HepG2 (cell line): ENCODE results near the gene DEFB112. TPM values are rescaled to one million over a fixed set of nuclear protein-coding genes. Genes with fewer than 3 reads are reported as not detected.

ENCODE experiments used
- ATAC-seq: fragments of 200-7000 bp; cut with Tn5 transposase; 3 replicates; pipeline ENCODE4 v1.9.1; 2020; ENCODE audit warnings: mild to moderate bottlenecking, moderate library complexity
- BruUV-seq: library from RNA; stranded (reverse); fragments of 400-500 nt; replicated peaks from 2 replicates; lab custom pipeline; 2021; lab: Mats Ljungman, UMichigan
- CTCF ChIA-PET: fragments of 300-600 bp; formaldehyde crosslinking; extraction: SDS; loops from one replicate; lab custom pipeline; 2021; ENCODE audit warnings: low total read pairs, inconsistent platforms, low intra/inter-chr PET ratio; lab: Yijun Ruan, JAX
- POLR2A ChIA-PET: fragments of 350-600 bp; sonication (Branson Sonifier 250); formaldehyde crosslinking; loops from one replicate; lab custom pipeline; 2020; ENCODE audit warnings: antibody characterized with exemption, inconsistent platforms; lab: Yijun Ruan, JAX
- DNase-seq: peaks from one replicate; pipeline ENCODE4 v3.0.0-alpha.2; 2015; ENCODE audit warnings: low spot score
- FAIRE-seq: peaks from 3 replicates; lab custom pipeline; 2011; peaks lifted over from hg19 to GRCh38; lab: Jason Lieb, UNC
- H2AFZ ChIP-seq: one replicate; pipeline ENCODE4 v1.6.1; 2011; ENCODE audit warnings: low read length, inconsistent platforms
- H3K27ac ChIP-seq: fragments of 300-600 bp; 3 replicates; pipeline ENCODE4 v1.8.0; 2011; ENCODE audit warnings: mixed run types, mild to moderate bottlenecking, mixed read lengths, low read length, inconsistent platforms; ENCODE audit not compliant: insufficient read depth; ENCODE audit errors: extremely low read length
- H3K27me3 ChIP-seq, 2 experiments: fragments of 200-600 bp in 1 of 2; 2 replicates in 1 of 2; 3 replicates in 1 of 2; pipeline versions ENCODE4 v1.6.0 to v1.8.0; 2011; ENCODE audit warnings: low read length in 2 of 2, mild to moderate bottlenecking in 2 of 2, moderate library complexity in 2 of 2, inconsistent platforms in 1 of 2; ENCODE audit not compliant: insufficient read depth in 2 of 2, control insufficient read depth in 1 of 2
- H3K36me3 ChIP-seq, 2 experiments: fragments of 200-600 bp in 1 of 2; replicated peaks in 1 of 2; 2 replicates in 1 of 2; 3 replicates in 1 of 2; pipeline versions ENCODE4 v1.5.1 to v1.8.0; 2011; ENCODE audit warnings: low read length in 2 of 2, inconsistent platforms in 1 of 2; ENCODE audit not compliant: insufficient read depth in 2 of 2, control insufficient read depth in 1 of 2
- H3K4me1 ChIP-seq: 2 replicates; pipeline ENCODE4 v1.5.1; 2012; ENCODE audit warnings: low read length, inconsistent platforms; ENCODE audit not compliant: insufficient read depth
- H3K4me2 ChIP-seq: 2 replicates; pipeline ENCODE4 v1.6.0; 2011; ENCODE audit warnings: low read depth, low read length, inconsistent platforms
- H3K4me3 ChIP-seq, 3 experiments: fragments of 200-600 bp in 1 of 3; sonication (generic), shearing (Covaris generic) in 1 of 3; replicated peaks in 1 of 3; 2 replicates each; pipeline ENCODE4 v1.5.1; 2011 to 2016; ENCODE audit warnings: low read length in 3 of 3, inconsistent platforms in 2 of 3, low read depth in 2 of 3, mild to moderate bottlenecking in 2 of 3, control low read depth in 1 of 3, mixed read lengths in 1 of 3; ENCODE audit not compliant: insufficient read depth in 1 of 3
- H3K79me2 ChIP-seq: one replicate; pipeline ENCODE4 v1.6.1; 2011; ENCODE audit warnings: low read length, inconsistent platforms; ENCODE audit not compliant: insufficient read depth
- H3K9ac ChIP-seq: 2 replicates; pipeline ENCODE4 v1.6.0; 2011; ENCODE audit warnings: mild to moderate bottlenecking, low read depth, low read length, inconsistent platforms; ENCODE audit not compliant: insufficient read depth
- H3K9me3 ChIP-seq: 2 replicates; pipeline ENCODE4 v1.5.1; 2012; ENCODE audit warnings: mild to moderate bottlenecking, low read length
- H4K20me1 ChIP-seq: 2 replicates; pipeline ENCODE4 v1.6.0; 2011; ENCODE audit warnings: inconsistent platforms, mild to moderate bottlenecking, low read length, moderate library complexity; ENCODE audit not compliant: insufficient read depth
- ATF7 ChIP-seq, 2 experiments: fragments of 450-650 bp in 1 of 2; sonication (generic) in 1 of 2; formaldehyde crosslinking in 1 of 2; IDR thresholded peaks; 2 replicates each; pipeline versions ENCODE4 v1.4.0 to v1.6.1; 2016 to 2020; ENCODE audit warnings: antibody characterized with exemption in 1 of 2, mild to moderate bottlenecking in 1 of 2, missing genetic modification reagents in 1 of 2
- BRD4 ChIP-seq: sonication (generic); formaldehyde crosslinking; IDR thresholded peaks from 2 replicates; pipeline ENCODE4 v1.4.0; 2020; ENCODE audit warnings: missing genetic modification reagents
- CEBPB ChIP-seq: IDR thresholded peaks from 2 replicates; pipeline ENCODE4 v1.6.1; 2011; ENCODE audit warnings: low read depth, low read length, improper control_type of control experiment, borderline replicate concordance
- CEBPG ChIP-seq: IDR thresholded peaks from 2 replicates; pipeline ENCODE4 v1.6.1; 2016
- FOXP4 ChIP-seq: sonication (generic); formaldehyde crosslinking; IDR thresholded peaks from 2 replicates; pipeline ENCODE4 v1.4.0; 2020; ENCODE audit warnings: missing genetic modification reagents
- MAFF ChIP-seq: IDR thresholded peaks from 2 replicates; pipeline ENCODE4 v1.6.1; 2011; ENCODE audit warnings: low read depth, low read length, improper control_type of control experiment
- MAFK ChIP-seq, 2 experiments: IDR thresholded peaks in 1 of 2; conservative IDR thresholded peaks in 1 of 2; 2 replicates each; pipeline ENCODE4 v1.6.1; 2011; ENCODE audit warnings: improper control_type of control experiment in 2 of 2, low read length in 2 of 2
- THYN1 ChIP-seq: sonication (generic); formaldehyde crosslinking; IDR thresholded peaks from 2 replicates; pipeline ENCODE4 v1.8.1; 2023; ENCODE audit warnings: low read depth, mild to moderate bottlenecking, moderate library complexity, missing genetic modification reagents, borderline replicate concordance
- ZFP1 ChIP-seq: IDR thresholded peaks from 2 replicates; pipeline ENCODE4 v1.6.1; 2016
- ZNF670 ChIP-seq: sonication (generic); formaldehyde crosslinking; IDR thresholded peaks from 2 replicates; pipeline ENCODE4 v1.8.0; 2022; ENCODE audit warnings: mild to moderate bottlenecking, missing genetic modification reagents, borderline replicate concordance
- ZNF883 ChIP-seq: sonication (generic); formaldehyde crosslinking; IDR thresholded peaks from 2 replicates; pipeline ENCODE4 v1.5.1; 2020; ENCODE audit warnings: mild to moderate bottlenecking, missing genetic modification reagents; ENCODE audit errors: not compliant biosample characterization
- WGBS: methylation state at CpG from one replicate; pipeline ENCODE4 v1.1.6; 2017; ENCODE audit warnings: low lambda C conversion rate; 5-methylcytosine and 5-hydroxymethylcytosine counted together
- in situ Hi-C: cut with HindIII; loops from 2 replicates; pipeline ENCODE4 v1.10.0; 2017; ENCODE audit warnings: low pct_unique_long_range_greater_than_20kb; ENCODE audit not compliant: extremely low pct_ligation_motif_present
- intact Hi-C: fragments of 100-400 bp; cut with micrococcal nuclease; formaldehyde crosslinking; loops from one replicate; pipeline ENCODE4 v1.10.0; 2022; ENCODE audit not compliant: unreplicated experiment
- polyA plus RNA-seq, 8 experiments: library from polyadenylated mRNA; depleted of rRNA in 3 of 8; stranded (reverse) in 7 of 8; unstranded in 1 of 8; fragments of >200 nt; fragmentation: Illumina TruSeq in 4 of 8; extraction: Trizol in 4 of 8; gene quantifications; 2 replicates each; pipeline versions ENCODE4 v1.2.1 to v1.2.3, GENCODE V29; 2011 to 2016; ENCODE audit warnings: low read depth in 4 of 8, missing spikeins in 1 of 8, mixed read lengths in 1 of 8; ENCODE audit not compliant: insufficient read depth in 1 of 8
- total RNA-seq, 5 experiments: library from RNA; depleted of rRNA; stranded (reverse); fragments of >200 nt; fragmentation: Illumina TruSeq; extraction: Trizol; gene quantifications; 2 replicates each; pipeline ENCODE4 v1.2.3, GENCODE V29; 2016; ENCODE audit warnings: low read depth in 1 of 5

The DEFB112 gene
- total and polyA plus RNA-seq, 2 of the 13 experiments (the other 11 are each of a cell fraction or from before 2014, with no cell fraction given): not detected

- TF ChIP-seq FOXP4 (CRISPR knock-in tag) (no peak), CEBPB (peak; percentile 78), ZNF670 (CRISPR knock-in tag) (no peak), ATF7 (IDR thresholded peaks at IDR 0.05) (no peak), ATF7 (CRISPR knock-in tag; IDR thresholded peaks at IDR 0.05) (no peak), ZNF883 (CRISPR knock-in tag) (no peak), THYN1 (CRISPR knock-in tag) (no peak), ZFP1 (CRISPR knock-in tag) (no peak), CEBPG (CRISPR knock-in tag) (peak; percentile 50; the same call in 1 of the 2 replicates)
Observed at GRCh38 chr6:50091641-50092040, 41.9 kb upstream of the DEFB112 start (continued).

GRCh38 chr6:50089911-50090310, 40.2 kb upstream of the DEFB112 start:
- Histone ChIP-seq H3K4me2 (no peak overlapping the region), H3K4me1 (peaks cover 46% of the 10 kb centered on the region), H4K20me1 (no peaks in the 10 kb centered on the region), H3K27ac (no peak overlapping the region), H3K9ac (no peak overlapping the region), H3K4me3 (no peak overlapping the region), H3K27me3 (no peaks in the 10 kb centered on the region), H3K36me3 (no peaks in the 10 kb centered on the region), H2AFZ (no peak overlapping the region), H3K79me2 (no peaks in the 10 kb centered on the region), H3K9me3 (no peaks in the 10 kb centered on the region)
- in situ Hi-C loops: no loop called here
- ATAC-seq (no peak), FAIRE-seq (no peak), DNase-seq (no peak)
- CTCF ChIA-PET: no interaction called here
- TF ChIP-seq MAFF (0 out of 2 replicates have a peak, but pooled peaks have one; percentile 12), BRD4 (no peak), MAFK (conservative IDR thresholded peaks at IDR 0.05 in 1 of 2, IDR thresholded peaks at IDR 0.05 in 1 of 2; ENCODE audit: low read length in 2 of 2) (peak in 1 of 2 experiments; percentile 48; a peak in 2 of 4 replicates)
- POLR2A ChIA-PET: no interaction called here
- BruUV-seq: no TSS peak
- WGBS: 45% methylated on average over 2 of the region's 2 CpGs
- intact Hi-C loops: no loop called here
